Subcutaneous adipose tissue (tissue), 4 donors: ENCODE data around the gene FMNL3. TPM values are rescaled to one million over a fixed set of nuclear protein-coding genes. Genes with fewer than 3 reads are reported as not detected.

Source experiments
- total RNA-seq, 4 donors: library from RNA; depleted of rRNA; stranded (reverse); fragments of >200 nt; gene quantifications; one replicate each; pipeline ENCODE4 v1.1.0, GENCODE V29; 2016
- TF ChIP-seq, protein P1 (sequence below): fragments of 450-650 bp; IDR thresholded peaks from one replicate; pipeline ENCODE4 v1.5.1; 2016; ENCODE audit warnings: low read depth, mild to moderate bottlenecking, control low read depth, antibody characterized with exemption, moderate library complexity

The FMNL3 gene
- total RNA-seq, 4 donors from 2014 or later, result 8.2 to 19.6 (median 14.0) TPM

DNA sequence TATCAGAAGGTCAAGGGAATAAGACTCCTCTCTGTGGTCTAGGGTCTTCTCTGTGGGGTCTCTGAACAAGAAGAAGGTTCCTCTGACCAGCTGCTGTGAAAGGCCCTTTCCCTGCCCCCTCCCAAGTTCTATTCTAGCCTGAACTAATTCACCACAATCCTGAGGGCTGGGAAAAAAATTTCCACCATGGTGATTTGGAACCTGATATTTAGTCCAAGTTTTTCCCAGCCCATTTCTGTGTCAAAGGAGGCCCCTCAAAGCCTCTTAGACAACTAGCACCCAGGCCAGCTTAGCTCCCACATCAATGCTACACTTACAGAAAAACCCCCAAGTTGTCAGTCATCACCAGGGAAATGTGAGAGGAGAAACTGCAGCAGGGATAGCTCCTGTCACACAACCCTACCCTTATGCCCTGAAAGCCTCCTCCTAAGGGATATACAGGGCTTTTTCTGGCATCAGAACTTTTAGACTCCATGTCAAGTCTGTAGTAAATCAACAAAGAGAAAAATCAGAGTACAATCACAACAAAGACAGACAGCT is 4.5 kb downstream of the FMNL3 start:
- TF ChIP-seq, protein P1, sequence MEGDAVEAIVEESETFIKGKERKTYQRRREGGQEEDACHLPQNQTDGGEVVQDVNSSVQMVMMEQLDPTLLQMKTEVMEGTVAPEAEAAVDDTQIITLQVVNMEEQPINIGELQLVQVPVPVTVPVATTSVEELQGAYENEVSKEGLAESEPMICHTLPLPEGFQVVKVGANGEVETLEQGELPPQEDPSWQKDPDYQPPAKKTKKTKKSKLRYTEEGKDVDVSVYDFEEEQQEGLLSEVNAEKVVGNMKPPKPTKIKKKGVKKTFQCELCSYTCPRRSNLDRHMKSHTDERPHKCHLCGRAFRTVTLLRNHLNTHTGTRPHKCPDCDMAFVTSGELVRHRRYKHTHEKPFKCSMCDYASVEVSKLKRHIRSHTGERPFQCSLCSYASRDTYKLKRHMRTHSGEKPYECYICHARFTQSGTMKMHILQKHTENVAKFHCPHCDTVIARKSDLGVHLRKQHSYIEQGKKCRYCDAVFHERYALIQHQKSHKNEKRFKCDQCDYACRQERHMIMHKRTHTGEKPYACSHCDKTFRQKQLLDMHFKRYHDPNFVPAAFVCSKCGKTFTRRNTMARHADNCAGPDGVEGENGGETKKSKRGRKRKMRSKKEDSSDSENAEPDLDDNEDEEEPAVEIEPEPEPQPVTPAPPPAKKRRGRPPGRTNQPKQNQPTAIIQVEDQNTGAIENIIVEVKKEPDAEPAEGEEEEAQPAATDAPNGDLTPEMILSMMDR, result no peak

DNA sequence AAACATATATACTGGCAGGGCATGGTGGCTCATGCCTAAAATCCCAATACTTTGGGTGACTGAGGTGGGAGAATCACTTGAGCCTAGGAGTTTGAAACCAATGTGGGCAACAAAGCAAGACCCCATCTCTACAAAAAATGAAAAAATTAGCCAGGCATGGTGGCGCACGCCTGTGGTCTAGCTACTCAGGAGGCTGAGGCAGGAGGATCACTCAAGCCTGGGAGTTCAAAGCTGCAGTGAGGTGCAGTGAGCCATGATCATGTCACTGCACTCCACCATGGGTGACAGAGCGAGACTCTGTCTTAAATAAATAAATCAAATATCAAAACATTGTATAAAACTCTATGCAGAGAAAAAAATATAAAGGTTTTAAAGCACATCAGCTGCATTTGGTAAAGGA is 5.2 kb downstream of the FMNL3 start:
- TF ChIP-seq, protein P1, result no peak

DNA sequence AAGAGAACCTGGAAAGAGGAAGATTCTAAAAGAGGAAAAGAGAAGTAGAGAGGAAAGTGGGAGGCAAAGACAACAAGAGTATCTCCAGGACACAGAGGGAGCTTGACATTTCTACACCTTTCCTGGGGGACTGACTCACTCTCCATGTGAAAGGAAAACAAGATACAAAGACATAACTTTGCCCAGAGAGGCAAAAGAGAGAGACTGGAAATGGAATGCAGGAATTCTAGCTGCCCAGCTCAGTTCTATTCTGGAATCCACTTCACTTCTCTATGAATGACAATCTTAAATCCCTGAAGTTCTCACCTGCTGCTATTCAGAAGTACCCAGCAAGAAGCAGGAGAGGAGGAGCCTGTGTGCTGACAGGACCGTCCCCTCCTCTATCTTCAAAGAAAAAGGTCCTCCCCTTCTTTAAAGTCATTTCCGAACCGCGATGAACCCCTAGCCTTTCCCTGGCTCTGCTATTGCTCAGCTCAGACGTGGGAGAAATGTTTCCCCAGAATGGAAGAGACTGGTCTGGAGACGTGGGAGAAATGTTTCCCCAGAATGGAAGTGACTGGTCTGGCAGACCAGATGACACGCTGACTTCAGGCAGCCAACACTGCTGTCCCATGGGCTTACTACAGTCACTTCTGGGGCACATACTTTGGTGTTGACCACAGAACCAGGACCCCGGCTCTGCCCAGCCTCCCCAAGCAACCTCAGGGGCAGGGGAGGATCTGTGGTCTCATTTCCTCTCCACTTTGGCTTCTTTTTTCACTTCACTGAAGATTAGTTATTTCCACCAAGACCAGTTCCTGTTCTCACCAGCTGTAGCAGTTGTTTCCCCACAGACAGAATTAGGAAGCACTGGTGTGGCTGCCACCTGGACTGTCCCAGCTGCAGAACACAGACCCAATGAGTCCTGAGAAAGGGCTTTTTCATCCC is 8.3 kb downstream of the FMNL3 start:
- TF ChIP-seq, protein P1, result no peak

DNA sequence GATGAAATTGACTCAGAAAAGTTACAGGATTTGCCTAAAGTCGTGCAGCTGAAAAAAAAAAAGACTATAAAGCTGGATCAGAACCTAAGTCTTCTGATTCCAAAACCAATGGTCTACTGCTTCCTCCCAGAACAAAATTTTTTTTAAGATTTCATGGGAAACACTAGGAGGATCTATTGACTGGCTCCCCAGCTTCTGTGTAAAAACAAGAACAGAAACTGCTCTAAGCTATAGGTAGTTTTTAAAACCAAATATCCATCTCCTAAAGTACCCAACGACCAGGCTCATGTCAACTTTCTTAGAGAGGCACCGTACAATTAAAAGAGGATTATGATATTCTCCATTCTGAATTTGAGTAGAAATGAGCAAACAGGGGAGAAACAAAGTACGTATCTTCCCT is 9.4 kb downstream of the FMNL3 start:
- TF ChIP-seq, protein P1, result no peak

DNA sequence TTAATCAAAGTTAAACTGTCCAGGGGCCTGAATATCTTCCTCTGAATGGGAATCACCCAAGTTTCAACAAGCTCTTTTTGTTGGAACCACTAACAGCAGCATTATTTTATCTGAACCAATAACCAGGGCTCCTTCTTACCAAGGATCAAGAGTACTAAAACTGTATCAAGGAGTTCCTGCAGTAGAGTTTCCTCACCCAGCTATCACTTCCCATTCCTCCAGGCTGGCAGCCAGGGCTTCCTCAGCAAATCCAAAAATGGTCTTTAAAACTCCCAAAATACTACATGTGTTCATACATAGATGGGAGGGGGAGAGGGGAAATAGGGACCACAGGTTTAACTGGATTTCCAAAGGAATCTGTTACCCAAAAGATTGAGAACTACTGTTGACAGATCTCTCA is 10.5 kb downstream of the FMNL3 start:
- TF ChIP-seq, protein P1, result no peak

DNA sequence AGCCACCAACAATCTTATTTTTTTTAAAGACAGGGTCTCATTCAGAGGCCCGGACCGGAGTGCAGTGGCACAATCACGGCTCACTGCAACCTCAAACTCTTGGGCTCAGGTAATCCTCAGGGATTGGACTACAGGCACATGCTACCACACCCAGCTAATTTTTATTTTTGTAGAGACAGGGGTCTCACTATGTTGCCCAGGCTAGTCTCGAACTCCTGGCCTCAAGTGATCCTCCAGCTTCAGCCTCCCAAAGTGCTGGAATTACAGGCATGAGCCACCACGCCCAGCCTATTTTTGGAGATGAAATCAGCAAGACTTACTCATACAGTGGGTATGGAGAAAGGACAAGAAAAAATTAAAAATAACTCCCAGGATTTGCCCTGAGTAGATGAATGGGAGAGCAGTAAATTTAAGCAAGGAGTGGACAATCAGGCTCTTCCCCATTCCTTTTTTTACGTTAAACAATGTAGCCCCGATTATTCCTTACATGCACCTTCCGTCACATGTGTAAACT is 13.2 kb downstream of the FMNL3 start:
- TF ChIP-seq, protein P1, result no peak

DNA sequence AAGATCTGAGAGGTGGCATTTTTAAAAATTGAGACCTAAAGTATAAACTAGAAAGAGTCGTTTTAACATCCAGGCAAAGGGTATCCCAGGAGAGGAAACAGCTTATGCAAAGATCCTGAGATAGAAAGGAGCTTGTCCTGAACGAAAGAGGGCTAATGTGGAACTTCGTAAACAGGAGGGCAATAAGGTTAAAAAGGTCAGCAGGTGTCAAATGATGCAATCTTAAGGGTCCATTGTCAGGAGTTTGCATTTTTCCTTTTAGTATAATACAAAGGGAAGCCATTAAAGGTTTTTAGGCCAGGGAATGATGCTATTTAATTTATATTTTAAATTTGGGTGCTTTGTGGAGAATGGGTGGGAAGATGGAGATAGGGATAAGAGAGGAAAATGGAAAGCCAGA is 14.4 kb downstream of the FMNL3 start:
- TF ChIP-seq, protein P1, result no peak
